Fibroblast of lung (primary cell): ENCODE measurements around the gene FAM107A.

Source experiments
- CTCF ChIP-seq, 2 donors: IDR thresholded peaks in 1 of 2; conservative IDR thresholded peaks in 1 of 2; 1 replicate in 1 of 2; 2 replicates in 1 of 2; pipeline ENCODE4 v1.5.1; 2011 to 2012; ENCODE audit warnings: low read length in 2 of 2, control low read depth in 1 of 2, inconsistent platforms in 1 of 2, low read depth in 1 of 2, mild to moderate bottlenecking in 1 of 2
- EZH2 ChIP-seq: IDR thresholded peaks from 2 replicates; pipeline ENCODE4 v1.5.1; 2012; ENCODE audit warnings: low read length, control low read depth, mild to moderate bottlenecking; ENCODE audit errors: missing control alignments

- TF ChIP-seq CTCF (conservative IDR thresholded peaks at IDR 0.05 in 1 of 2, IDR thresholded peaks at IDR 0.05 in 1 of 2; ENCODE audit: low read depth in 1 of 2, low read length in 2 of 2) (no peak), EZH2 (no peak)
Measured at GRCh38 chr3:58559586-58559985, 17.6 kb downstream of the FAM107A start.
